Measurements from ENCODE around the gene CMIP. TPM values are rescaled to one million over a fixed set of nuclear protein-coding genes. Genes with fewer than 3 reads are reported as not detected.
A peak's percentile ranks its signal among the peaks of the same experiment; 100 is the strongest.

Gene CMIP
- total RNA-seq, 1 donor from 2014 or later = 40.0 TPM

GRCh38 chr16:81657224-81657623 is 212.6 kb downstream of the CMIP start:
- Mint-ChIP-seq H3K9me3 (no peaks in the 10 kb centered on the region), H3K4me1 (peaks cover 13% of the 10 kb centered on the region), H3K36me3 (ENCODE audit: low read depth) (peaks cover 15% of the 10 kb centered on the region), H3K27ac (no peak overlapping the region), H3K27me3 (no peaks in the 10 kb centered on the region), H3K4me3 (no peak overlapping the region)
- intact Hi-C loops (cut with micrococcal nuclease) = no loop called here
- no peak for DNase-seq

GRCh38 chr16:81657781-81658180 is 213.2 kb downstream of the CMIP start:
- intact Hi-C loops (cut with micrococcal nuclease) = no loop called here
- Mint-ChIP-seq H3K9me3 (no peaks in the 10 kb centered on the region), H3K27me3 (no peaks in the 10 kb centered on the region), H3K27ac (no peak overlapping the region), H3K4me3 (no peak overlapping the region), H3K4me1 (peaks cover 13% of the 10 kb centered on the region), H3K36me3 (ENCODE audit: low read depth) (peaks cover 16% of the 10 kb centered on the region)
- no peak for DNase-seq

GRCh38 chr16:81658373-81658772 is 213.8 kb downstream of the CMIP start:
- Mint-ChIP-seq H3K4me1 (peaks cover 13% of the 10 kb centered on the region), H3K9me3 (no peaks in the 10 kb centered on the region), H3K27me3 (no peaks in the 10 kb centered on the region), H3K36me3 (ENCODE audit: low read depth) (peaks cover 19% of the 10 kb centered on the region), H3K27ac (no peak overlapping the region), H3K4me3 (no peak overlapping the region)
- DNase-seq = no peak
- intact Hi-C loops (cut with micrococcal nuclease) = no loop called here

DNA sequence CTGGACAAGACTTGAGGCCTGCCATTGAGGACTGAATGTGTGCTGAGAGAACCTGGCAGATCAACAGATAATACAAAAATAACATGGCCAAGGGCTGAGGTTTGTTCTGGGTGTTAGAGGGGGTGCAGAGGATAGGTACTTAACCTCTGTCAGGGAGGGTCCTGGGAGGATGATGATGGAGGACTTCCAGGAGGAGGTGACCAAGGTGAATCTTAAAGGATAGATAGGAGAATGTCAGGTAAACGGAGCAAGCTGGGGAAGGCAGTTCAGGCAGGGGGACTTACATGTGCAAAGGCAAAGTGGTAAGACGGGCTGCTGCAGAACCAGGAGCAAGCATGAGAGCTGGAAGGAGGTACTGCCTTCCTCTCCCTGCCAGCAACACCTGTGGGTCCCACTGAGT is 214.6 kb downstream of the CMIP start:
- Mint-ChIP-seq H3K4me1 (peaks cover 13% of the 10 kb centered on the region), H3K27me3 (no peaks in the 10 kb centered on the region), H3K9me3 (no peaks in the 10 kb centered on the region), H3K36me3 (ENCODE audit: low read depth) (peaks cover 19% of the 10 kb centered on the region), H3K27ac (no peak overlapping the region), H3K4me3 (no peak overlapping the region)
- intact Hi-C loops (cut with micrococcal nuclease) = no loop called here
- DNase-seq = no peak

- Mint-ChIP-seq H3K9me3 (no peaks in the 10 kb centered on the region), H3K4me3 (no peak overlapping the region), H3K4me1 (peaks cover 6% of the 10 kb centered on the region), H3K27me3 (no peaks in the 10 kb centered on the region), H3K27ac (no peak overlapping the region), H3K36me3 (ENCODE audit: low read depth) (peaks cover 25% of the 10 kb centered on the region)
- DNase-seq = no peak
- intact Hi-C loops (cut with micrococcal nuclease) = no loop called here
Measured at GRCh38 chr16:81661082-81661481, 216.5 kb downstream of the CMIP start.

DNA sequence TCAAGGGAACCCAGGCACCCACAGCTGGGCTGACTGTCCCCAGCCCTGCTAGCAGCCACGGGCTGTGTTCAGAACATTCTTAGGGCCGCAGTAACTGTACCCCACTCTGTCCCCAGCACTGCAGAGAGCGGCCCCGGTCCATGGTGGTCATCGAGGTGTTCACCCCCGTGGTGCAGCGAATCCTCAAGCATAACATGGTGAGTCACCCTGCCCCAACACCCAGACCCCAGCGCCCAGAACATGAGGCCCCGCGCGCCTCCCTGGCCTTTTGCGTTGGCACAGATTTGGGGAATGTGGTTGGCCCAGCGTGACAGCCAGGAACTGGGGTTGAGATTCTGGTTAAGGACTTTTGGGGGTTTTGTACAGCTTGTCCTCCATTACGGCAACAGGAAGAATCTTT is 219.5 kb downstream of the CMIP start:
- H3K36me3 Mint-ChIP-seq (ENCODE audit: low read depth) = peaks cover 30% of the 10 kb centered on the region
- no peak overlapping the region for H3K4me3 Mint-ChIP-seq
- DNase-seq = no peak
- peaks cover 3% of the 10 kb centered on the region for H3K4me1 Mint-ChIP-seq
- intact Hi-C loops (cut with micrococcal nuclease) = no loop called here
- H3K9me3 Mint-ChIP-seq = peaks cover 5% of the 10 kb centered on the region
- H3K27me3 Mint-ChIP-seq = no peaks in the 10 kb centered on the region
- H3K27ac Mint-ChIP-seq = no peak overlapping the region

DNA sequence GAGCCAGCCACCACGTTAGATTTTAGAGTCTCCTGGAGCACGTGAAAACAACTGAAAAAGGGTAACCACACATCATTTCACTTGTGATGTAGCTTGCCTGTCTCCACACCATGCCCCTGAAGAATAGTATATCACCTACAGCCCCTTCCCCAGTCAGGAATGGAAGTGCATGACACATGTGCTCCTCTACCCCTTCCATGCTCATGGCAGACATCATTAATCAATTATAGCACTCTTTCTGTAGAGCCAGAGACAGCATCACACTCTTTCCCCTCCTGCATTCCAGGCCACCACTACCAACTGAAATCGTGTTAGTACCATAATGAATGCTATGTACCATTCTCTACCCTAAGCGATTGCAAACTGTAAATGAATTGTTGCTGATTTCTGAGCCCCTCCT is 221.0 kb downstream of the CMIP start:
- Mint-ChIP-seq H3K36me3 (ENCODE audit: low read depth) (peaks cover 41% of the 10 kb centered on the region), H3K4me1 (peaks cover 3% of the 10 kb centered on the region), H3K27ac (no peak overlapping the region), H3K4me3 (no peak overlapping the region), H3K9me3 (peaks cover 8% of the 10 kb centered on the region), H3K27me3 (no peaks in the 10 kb centered on the region)
- DNase-seq = no peak
- intact Hi-C loops (cut with micrococcal nuclease) = no loop called here

DNA sequence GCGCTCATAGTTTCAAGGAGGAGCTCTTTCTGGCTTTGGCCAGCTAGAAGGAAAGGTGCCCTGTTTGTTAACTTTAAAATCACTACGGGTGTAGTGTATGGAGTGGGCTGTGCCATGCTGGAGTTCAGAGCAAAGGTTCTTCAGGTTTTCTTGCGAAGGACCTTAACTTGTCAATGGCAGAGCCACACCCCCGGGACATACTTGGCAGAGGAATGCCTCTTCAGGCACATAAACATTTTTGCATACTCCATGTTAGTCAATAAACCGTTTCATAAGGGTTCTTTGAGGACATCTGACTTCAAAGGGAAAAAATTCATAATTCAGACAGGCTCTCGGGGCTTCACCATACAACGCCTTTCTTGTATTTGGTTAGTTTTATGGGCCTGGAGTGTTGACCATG is 221.5 kb downstream of the CMIP start:
- peaks cover 8% of the 10 kb centered on the region for H3K9me3 Mint-ChIP-seq
- intact Hi-C loops (cut with micrococcal nuclease) = no loop called here
- peaks cover 44% of the 10 kb centered on the region for H3K36me3 Mint-ChIP-seq (ENCODE audit: low read depth)
- DNase-seq = no peak
- no peak overlapping the region for H3K4me3 Mint-ChIP-seq
- H3K4me1 Mint-ChIP-seq = peaks cover 3% of the 10 kb centered on the region
- H3K27me3 Mint-ChIP-seq = no peaks in the 10 kb centered on the region
- H3K27ac Mint-ChIP-seq = no peak overlapping the region

DNA sequence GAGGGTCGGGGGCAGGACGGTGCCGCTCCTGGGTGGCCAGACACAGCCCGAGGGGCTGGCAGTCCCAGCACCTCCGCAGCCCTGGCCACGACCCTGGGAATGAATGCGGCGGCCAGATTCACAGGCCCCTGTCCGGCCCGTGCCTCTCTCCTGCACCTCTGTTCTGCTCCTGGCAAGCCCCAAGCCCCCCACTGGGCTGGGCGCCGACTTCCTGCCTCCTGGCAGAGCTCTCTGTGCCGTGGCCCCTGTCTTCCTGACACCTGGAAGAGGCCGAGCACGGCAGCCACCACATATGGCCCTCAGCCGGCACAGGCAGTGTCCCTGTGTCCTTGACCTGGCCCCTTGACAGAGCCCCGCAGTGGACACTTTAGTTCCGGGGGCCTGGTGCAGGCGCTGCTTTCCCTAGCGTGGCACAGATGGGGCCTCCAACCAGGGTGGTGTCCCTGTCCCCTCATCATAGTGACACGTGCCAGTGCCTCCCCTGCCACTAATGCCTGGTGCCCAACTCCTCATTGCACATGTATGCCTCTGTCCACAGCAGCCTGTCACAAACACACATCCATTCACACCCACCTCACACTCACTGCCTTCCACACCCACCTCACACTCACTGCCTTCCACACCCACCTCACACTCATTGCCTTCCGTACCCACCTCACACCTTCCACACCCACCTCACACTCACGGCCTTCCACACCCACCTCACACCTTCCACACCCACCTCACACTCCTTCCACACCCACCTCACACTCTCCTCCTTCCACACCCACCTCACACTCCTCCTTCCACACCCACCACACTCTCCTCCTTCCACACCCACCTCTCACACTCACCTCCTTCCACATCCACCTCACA is 223.9 kb downstream of the CMIP start:
- no peak for DNase-seq
- peaks cover 3% of the 10 kb centered on the region for H3K4me1 Mint-ChIP-seq
- no peak overlapping the region for H3K4me3 Mint-ChIP-seq
- H3K36me3 Mint-ChIP-seq (ENCODE audit: low read depth) = peaks cover 40% of the 10 kb centered on the region
- peaks cover 8% of the 10 kb centered on the region for H3K9me3 Mint-ChIP-seq
- intact Hi-C loops (cut with micrococcal nuclease) = no loop called here
- H3K27ac Mint-ChIP-seq = peak overlapping the region; percentile 71
- H3K27me3 Mint-ChIP-seq = no peaks in the 10 kb centered on the region

DNA sequence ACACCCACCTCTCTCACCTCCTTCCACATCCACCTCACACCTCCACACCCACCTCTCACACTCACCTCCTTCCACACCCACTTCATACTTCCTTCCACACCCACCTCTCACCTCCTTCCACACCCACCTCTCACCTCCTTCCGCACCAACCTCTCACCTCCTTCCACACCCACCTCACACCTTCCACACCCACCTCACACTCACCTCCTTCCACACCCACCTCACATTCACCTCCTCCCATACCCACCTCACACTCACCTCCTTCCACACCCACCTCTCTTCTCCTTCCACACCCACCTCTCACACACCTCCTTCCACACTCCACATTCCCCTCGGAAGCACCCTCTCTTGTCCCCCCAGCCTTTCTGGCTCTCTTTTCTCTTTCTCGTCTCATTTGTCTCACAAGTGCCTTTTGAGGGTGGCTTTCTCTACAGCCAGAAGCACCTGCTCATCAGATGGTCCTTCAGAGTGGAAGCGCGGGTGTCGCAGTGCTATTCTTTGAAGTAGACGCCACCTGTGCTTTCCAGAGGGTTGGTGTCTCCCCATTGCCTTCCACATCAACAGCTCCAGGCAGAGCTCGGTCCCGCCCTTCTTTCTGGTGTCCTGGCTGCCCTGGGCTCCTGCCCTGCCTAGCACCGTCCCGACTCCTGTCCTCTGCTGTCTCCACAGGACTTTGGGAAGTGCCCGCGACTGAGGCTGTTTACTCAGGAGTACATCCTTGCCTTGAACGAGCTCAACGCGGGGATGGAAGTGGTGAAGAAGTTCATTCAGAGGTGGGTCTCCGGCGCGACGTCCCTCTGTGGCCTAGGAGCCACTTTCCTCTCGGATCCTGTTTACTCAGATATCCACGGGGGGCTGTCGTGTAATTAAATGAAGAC is 225.1 kb downstream of the CMIP start:
- Mint-ChIP-seq H3K9me3 (peaks cover 8% of the 10 kb centered on the region), H3K36me3 (ENCODE audit: low read depth) (peaks cover 41% of the 10 kb centered on the region), H3K27ac (peak overlapping the region; percentile 81), H3K4me3 (no peak overlapping the region), H3K27me3 (no peaks in the 10 kb centered on the region), H3K4me1 (peaks cover 3% of the 10 kb centered on the region)
- DNase-seq = no peak
- intact Hi-C loops (cut with micrococcal nuclease) = no loop called here

- intact Hi-C loops (cut with micrococcal nuclease) = no loop called here
- no peak for DNase-seq
- no peak overlapping the region for H3K27ac Mint-ChIP-seq
- H3K9me3 Mint-ChIP-seq = peaks cover 8% of the 10 kb centered on the region
- peaks cover 35% of the 10 kb centered on the region for H3K36me3 Mint-ChIP-seq (ENCODE audit: low read depth)
- no peaks in the 10 kb centered on the region for H3K4me1 Mint-ChIP-seq
- H3K4me3 Mint-ChIP-seq = no peak overlapping the region
- H3K27me3 Mint-ChIP-seq = no peaks in the 10 kb centered on the region
Measured at GRCh38 chr16:81671738-81672597, 227.4 kb downstream of the CMIP start.

- H3K27me3 Mint-ChIP-seq = no peaks in the 10 kb centered on the region
- H3K36me3 Mint-ChIP-seq (ENCODE audit: low read depth) = peaks cover 32% of the 10 kb centered on the region
- peaks cover 8% of the 10 kb centered on the region for H3K9me3 Mint-ChIP-seq
- H3K27ac Mint-ChIP-seq = no peak overlapping the region
- no peak for DNase-seq
- H3K4me3 Mint-ChIP-seq = no peak overlapping the region
- peaks cover 3% of the 10 kb centered on the region for H3K4me1 Mint-ChIP-seq
- intact Hi-C loops (cut with micrococcal nuclease) = no loop called here
Measured at GRCh38 chr16:81673432-81673831, 228.8 kb downstream of the CMIP start.

GRCh38 chr16:81675662-81676061 is 231.1 kb downstream of the CMIP start:
- H3K4me1 Mint-ChIP-seq = peaks cover 5% of the 10 kb centered on the region
- no peaks in the 10 kb centered on the region for H3K9me3 Mint-ChIP-seq
- peaks cover 23% of the 10 kb centered on the region for H3K36me3 Mint-ChIP-seq (ENCODE audit: low read depth)
- H3K4me3 Mint-ChIP-seq = no peak overlapping the region
- no peaks in the 10 kb centered on the region for H3K27me3 Mint-ChIP-seq
- DNase-seq = no peak
- no peak overlapping the region for H3K27ac Mint-ChIP-seq
- intact Hi-C loops (cut with micrococcal nuclease) = no loop called here
